Hepatocyte (in vitro differentiated cells): Measurements from ENCODE around the gene HTRA1. TPM values are rescaled to one million over a fixed set of nuclear protein-coding genes. Genes with fewer than 3 reads are reported as not detected.
A peak's percentile ranks its signal among the peaks of the same experiment; 100 is the strongest.

Source experiments
- DNase-seq: peaks from one replicate; pipeline ENCODE4 v3.0.0-alpha.2; 2016; ENCODE audit warnings: low spot score
- H2AFZ ChIP-seq: fragments of 200-600 bp; sonication (generic); 2 replicates; pipeline ENCODE4 v1.6.0; 2016; ENCODE audit warnings: antibody characterized with exemption, mild to moderate bottlenecking
- H3K27ac ChIP-seq: fragments of 200-600 bp; sonication (generic); 2 replicates; pipeline ENCODE4 v1.5.1; 2016; ENCODE audit warnings: mild to moderate bottlenecking
- H3K27me3 ChIP-seq: fragments of 200-600 bp; sonication (generic); 2 replicates; pipeline ENCODE4 v1.6.1; 2016
- H3K36me3 ChIP-seq: fragments of 200-600 bp; sonication (generic); replicated peaks from 2 replicates; pipeline ENCODE4 v1.5.1; 2016; ENCODE audit warnings: low read depth; ENCODE audit not compliant: insufficient read depth
- H3K4me1 ChIP-seq: fragments of 200-600 bp; sonication (generic); 2 replicates; pipeline ENCODE4 v1.5.1; 2016; ENCODE audit warnings: mild to moderate bottlenecking, moderate library complexity; ENCODE audit not compliant: insufficient read depth
- H3K4me2 ChIP-seq: fragments of 200-600 bp; sonication (generic); 2 replicates; pipeline ENCODE4 v1.6.0; 2016
- H3K4me3 ChIP-seq: fragments of 200-600 bp; sonication (generic); 2 replicates; pipeline ENCODE4 v1.5.1; 2016; ENCODE audit warnings: mild to moderate bottlenecking
- H3K79me2 ChIP-seq: fragments of 200-600 bp; sonication (generic); 2 replicates; pipeline ENCODE4 v1.6.0; 2017; ENCODE audit warnings: mild to moderate bottlenecking
- H3K9me2 ChIP-seq: fragments of 200-600 bp; sonication (generic); replicated peaks from 2 replicates; pipeline ENCODE4 v1.6.0; 2017; ENCODE audit warnings: mild to moderate bottlenecking; ENCODE audit not compliant: insufficient read depth
- H3K9me3 ChIP-seq: fragments of 200-600 bp; sonication (generic); 2 replicates; pipeline ENCODE4 v1.5.1; 2016; ENCODE audit warnings: low read depth, mild to moderate bottlenecking
- H4K20me1 ChIP-seq: fragments of 200-600 bp; sonication (generic); 2 replicates; pipeline ENCODE4 v1.6.0; 2016; ENCODE audit warnings: mild to moderate bottlenecking; ENCODE audit not compliant: insufficient read depth, poor library complexity, severe bottlenecking
- CTCF ChIP-seq: fragments of 200-600 bp; sonication (generic); IDR thresholded peaks from 2 replicates; pipeline ENCODE4 v1.5.1; 2016; ENCODE audit warnings: antibody characterized with exemption, mild to moderate bottlenecking; ENCODE audit not compliant: poor library complexity
- EZH2 ChIP-seq: fragments of 200-600 bp; sonication (generic); IDR thresholded peaks from 2 replicates; pipeline ENCODE4 v1.6.1; 2016; ENCODE audit warnings: antibody characterized with exemption, mild to moderate bottlenecking, borderline replicate concordance
- EZH2phosphoT487 ChIP-seq: fragments of 200-600 bp; sonication (generic); IDR thresholded peaks from one replicate; pipeline ENCODE4 v1.6.1; 2018; ENCODE audit warnings: antibody characterized with exemption, mild to moderate bottlenecking, low read depth, moderate library complexity; ENCODE audit not compliant: unreplicated experiment, severe bottlenecking
- WGBS: methylation state at CpG from one replicate; pipeline ENCODE4 v1.1.6; 2016; ENCODE audit warnings: low lambda C conversion rate; ENCODE audit errors: missing lambda C conversion rate; 5-methylcytosine and 5-hydroxymethylcytosine counted together
- polyA plus RNA-seq: library from polyadenylated mRNA; unstranded; fragments of >200 nt; fragmentation: Nextera tagmentation; extraction: Ambion mirVana; gene quantifications from 2 replicates; pipeline ENCODE4 v1.2.1, GENCODE V29; 2016
- total RNA-seq: library from RNA; depleted of rRNA; stranded (reverse); fragments of >200 nt; gene quantifications from 2 replicates; pipeline ENCODE4 v1.2.3, GENCODE V29; 2014

HTRA1 gene
- total and polyA plus RNA-seq, 2 experiments from 2014 or later: 91.9 to 160 TPM

- Histone ChIP-seq H4K20me1 (no peaks in the 10 kb centered on the region), H3K27me3 (no peaks in the 10 kb centered on the region), H3K79me2 (no peaks in the 10 kb centered on the region), H3K4me2 (no peak overlapping the region), H3K27ac (no peak overlapping the region), H3K9me3 (no peaks in the 10 kb centered on the region), H3K9me2 (no peaks in the 10 kb centered on the region), H3K4me3 (no peak overlapping the region), H3K36me3 (no peaks in the 10 kb centered on the region), H3K4me1 (peaks cover 15% of the 10 kb centered on the region), H2AFZ (no peak overlapping the region)
- 90% methylated on average over 16 of the region's 17 CpGs for WGBS
- no peak for DNase-seq
- TF ChIP-seq CTCF: no peak
These were observed 42.7 kb downstream of the HTRA1 start for GRCh38 chr10:122503886-122504609.

- H3K4me3 ChIP-seq: no peak overlapping the region
- TF ChIP-seq CTCF (no peak), EZH2 (no peak), EZH2phosphoT487 (no peak)
- no peaks in the 10 kb centered on the region for H3K27me3 ChIP-seq
- H3K4me1 ChIP-seq: peaks cover 16% of the 10 kb centered on the region
- H4K20me1 ChIP-seq: no peaks in the 10 kb centered on the region
- H3K36me3 ChIP-seq: no peaks in the 10 kb centered on the region
- H3K9me2 ChIP-seq: no peaks in the 10 kb centered on the region
- peak; percentile 60 for DNase-seq
- H3K79me2 ChIP-seq: no peaks in the 10 kb centered on the region
- H3K27ac ChIP-seq: no peak overlapping the region
- no peak overlapping the region for H2AFZ ChIP-seq
- no peak overlapping the region for H3K4me2 ChIP-seq
- WGBS: 44% methylated on average over 6 of the region's 6 CpGs
- H3K9me3 ChIP-seq: no peaks in the 10 kb centered on the region
These were observed 43.2 kb downstream of the HTRA1 start for GRCh38 chr10:122504610-122504950.

GRCh38 chr10:122505011-122505410, 43.7 kb downstream of the HTRA1 start:
- Histone ChIP-seq H3K27ac (no peak overlapping the region), H3K4me1 (peaks cover 12% of the 10 kb centered on the region), H3K9me3 (no peaks in the 10 kb centered on the region), H3K36me3 (no peaks in the 10 kb centered on the region), H3K4me2 (no peak overlapping the region), H3K79me2 (no peaks in the 10 kb centered on the region), H2AFZ (no peak overlapping the region), H3K9me2 (no peaks in the 10 kb centered on the region), H3K4me3 (no peak overlapping the region), H3K27me3 (no peaks in the 10 kb centered on the region), H4K20me1 (no peaks in the 10 kb centered on the region)
- 96% methylated on average over 5 of the region's 5 CpGs for WGBS
- DNase-seq: no peak
- TF ChIP-seq CTCF (no peak), EZH2phosphoT487 (no peak)
